CD4-positive, CD25-positive, alpha-beta regulatory T cell (primary cell): ENCODE measurements around the gene BST1. TPM values are rescaled to one million over a fixed set of nuclear protein-coding genes. Genes with fewer than 3 reads are reported as not detected.

ENCODE experiments used
- ATAC-seq, 2 donors: fragments of 150-1000 bp; cut with Tn5 transposase; one replicate each; pipeline ENCODE4 v1.10.0; 2021; ENCODE audit warnings: low read depth in 2 of 2, moderate number of reproducible peaks in 2 of 2, moderate library complexity in 1 of 2
- DNase-seq, 3 donors: peaks; one replicate each; pipeline versions ENCODE4 v3.0.0 to v3.0.0-alpha.2; 2012 to 2022; ENCODE audit warnings: mixed read lengths in 1 of 3
- H3K27ac ChIP-seq: one replicate; pipeline ENCODE4 v1.7.0; 2013; ENCODE audit warnings: mild to moderate bottlenecking, low read length; ENCODE audit not compliant: insufficient read depth, poor library complexity, severe bottlenecking
- H3K27me3 ChIP-seq: one replicate; pipeline ENCODE4 v1.7.0; 2013; ENCODE audit warnings: low read length; ENCODE audit not compliant: control insufficient read depth, insufficient read depth
- H3K36me3 ChIP-seq: one replicate; pipeline ENCODE4 v1.7.0; 2013; ENCODE audit warnings: mild to moderate bottlenecking, low read length, moderate library complexity; ENCODE audit not compliant: control insufficient read depth, insufficient read depth
- H3K4me1 ChIP-seq: 2 replicates; pipeline ENCODE4 v1.7.0; 2013; ENCODE audit warnings: mild to moderate bottlenecking, low read length; ENCODE audit not compliant: insufficient read depth, control insufficient read depth, poor library complexity, severe bottlenecking
- H3K4me3 ChIP-seq: one replicate; pipeline ENCODE4 v1.7.0; 2013; ENCODE audit warnings: low read depth, mild to moderate bottlenecking, low read length, moderate library complexity
- H3K9me3 ChIP-seq, 2 experiments: 1 replicate in 1 of 2; 2 replicates in 1 of 2; pipeline ENCODE4 v1.7.0; 2013; ENCODE audit warnings: low read length in 2 of 2, mild to moderate bottlenecking in 1 of 2, moderate library complexity in 1 of 2; ENCODE audit not compliant: control insufficient read depth in 2 of 2
- H3K27ac Mint-ChIP-seq, 3 donors: one replicate each; pipeline ENCODE4 v1.8.0; 2020 to 2022; ENCODE audit warnings: mild to moderate bottlenecking in 3 of 3, mixed read lengths in 3 of 3, moderate library complexity in 2 of 3
- H3K27me3 Mint-ChIP-seq: one replicate; pipeline ENCODE4 v1.8.0; 2022; ENCODE audit warnings: mild to moderate bottlenecking, mixed read lengths
- H3K36me3 Mint-ChIP-seq: one replicate; pipeline ENCODE4 v1.8.0; 2020; ENCODE audit warnings: mixed read lengths
- H3K4me1 Mint-ChIP-seq, 4 donors: one replicate each; pipeline ENCODE4 v1.8.0; 2020 to 2022; ENCODE audit warnings: mixed read lengths in 4 of 4, mild to moderate bottlenecking in 1 of 4
- H3K4me3 Mint-ChIP-seq, 4 donors: one replicate each; pipeline ENCODE4 v1.8.0; 2020 to 2022; ENCODE audit warnings: mild to moderate bottlenecking in 4 of 4, mixed read lengths in 4 of 4, moderate library complexity in 3 of 4
- H3K9me3 Mint-ChIP-seq, 7 donors: one replicate each; pipeline ENCODE4 v1.8.0; 2020 to 2022; ENCODE audit warnings: mixed read lengths in 7 of 7, mild to moderate bottlenecking in 3 of 7, moderate library complexity in 2 of 7
- polyA plus RNA-seq, 4 donors: library from polyadenylated mRNA; unstranded; fragments of 300-500 nt; fragmentation: Illumina TruSeq; gene quantifications; one replicate each; pipeline ENCODE4 v1.2.3, GENCODE V29; 2021
- total RNA-seq: library from RNA; stranded (reverse); gene quantifications from one replicate; pipeline ENCODE4 v1.2.3, GENCODE V29; 2022

Gene BST1
- total and polyA plus RNA-seq, 5 donors from 2014 or later, result 0.27 to 6.5 (median 1.5) TPM; not detected in 1

DNA sequence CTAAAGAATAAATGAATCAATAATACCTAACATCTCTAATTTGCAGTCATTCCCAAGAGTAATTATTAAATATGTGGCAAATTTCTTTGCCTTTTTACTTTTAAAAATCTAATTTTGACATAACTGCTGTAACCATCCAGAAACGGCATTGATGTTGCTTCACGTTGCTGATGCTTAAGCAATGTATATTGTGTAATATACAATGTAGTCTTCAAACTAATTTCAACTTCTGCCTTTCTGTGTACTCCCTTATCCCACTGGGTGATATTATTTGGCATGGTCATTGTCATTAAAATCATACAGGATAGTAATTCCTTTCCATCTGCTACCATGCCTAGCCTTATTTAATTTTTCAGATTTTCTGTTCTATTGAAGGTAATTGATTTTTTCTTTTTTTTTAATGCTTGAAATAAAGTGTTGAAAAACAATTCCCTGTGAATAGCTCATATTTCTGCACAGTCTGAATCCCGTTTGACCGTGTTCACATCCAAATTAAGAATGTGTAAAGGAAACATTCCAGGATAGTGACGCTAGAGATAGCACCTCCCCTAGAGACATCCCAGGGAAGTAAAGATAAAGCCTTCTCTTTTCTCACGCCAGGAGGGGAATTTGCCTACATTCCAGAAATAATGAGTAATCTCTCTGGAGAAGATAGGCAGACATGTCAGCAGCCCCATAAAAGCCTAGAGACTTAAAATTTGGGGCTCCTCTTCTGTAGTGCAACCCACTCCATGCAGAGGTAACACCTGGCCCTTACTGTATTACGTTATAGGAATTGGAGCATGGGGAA is 12.7 kb upstream of the BST1 start:
- H3K36me3 ChIP-seq, result peaks cover 26% of the 10 kb centered on the region
- Mint-ChIP-seq H3K4me3 (no peak overlapping the region), H3K4me1 (peaks cover 2 to 21% (median 15%) of the 10 kb centered on the region in 4 donors), H3K9me3 (peaks cover 0 to 2% (median 0%) of the 10 kb centered on the region in 7 donors), H3K36me3 (peaks cover 28% of the 10 kb centered on the region), H3K27me3 (no peaks in the 10 kb centered on the region), H3K27ac (no peak overlapping the region)
- DNase-seq (no peak), ATAC-seq (no peak)
- no peak overlapping the region for H3K27ac ChIP-seq
- no peak overlapping the region for H3K4me3 ChIP-seq
- H3K9me3 ChIP-seq, result no peaks in the 10 kb centered on the region
- H3K27me3 ChIP-seq, result no peaks in the 10 kb centered on the region
- H3K4me1 ChIP-seq, result no peaks in the 10 kb centered on the region

DNA sequence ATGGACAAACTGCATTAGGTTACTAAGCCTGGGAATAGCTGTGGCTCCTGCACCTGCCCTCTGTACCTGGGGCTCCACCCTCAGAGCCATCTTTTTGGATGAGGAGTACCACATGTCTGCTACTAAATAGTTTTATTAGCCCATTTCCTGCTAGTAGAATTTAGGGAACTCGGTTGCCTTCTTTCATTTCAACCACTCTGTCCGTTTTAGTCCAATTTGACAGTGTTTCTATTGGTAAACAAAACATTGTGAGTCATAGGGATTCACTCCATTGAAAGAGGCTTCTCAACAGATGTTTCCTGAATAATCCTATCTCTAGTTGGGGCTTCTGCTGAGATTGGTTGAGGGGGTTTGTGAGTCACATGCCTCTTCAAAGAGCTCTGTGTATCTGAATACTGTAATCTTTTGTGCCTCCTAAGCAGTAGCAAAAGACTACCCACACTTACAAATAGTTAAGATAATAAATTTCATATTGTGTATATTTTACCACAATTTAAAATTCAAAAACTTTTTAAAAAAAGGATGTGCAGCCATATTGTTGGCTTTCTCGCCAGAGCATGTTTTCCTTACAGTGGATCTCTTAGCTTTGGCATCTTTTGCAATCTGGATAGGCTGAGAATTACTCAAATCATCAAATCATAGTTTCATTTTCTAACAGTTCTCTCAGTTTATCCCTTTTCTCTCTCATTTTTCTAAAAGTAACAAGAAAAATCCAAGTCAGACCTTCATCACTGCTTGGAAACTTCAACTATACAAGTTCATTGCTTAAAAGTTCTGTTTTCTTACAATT is 11.3 kb upstream of the BST1 start:
- no peak overlapping the region for H3K27ac Mint-ChIP-seq
- peaks cover 19% of the 10 kb centered on the region for H3K36me3 Mint-ChIP-seq
- H3K27me3 Mint-ChIP-seq, result no peaks in the 10 kb centered on the region
- no peak overlapping the region for H3K27ac ChIP-seq
- no peaks in the 10 kb centered on the region for H3K9me3 ChIP-seq
- H3K4me1 ChIP-seq, result no peaks in the 10 kb centered on the region
- DNase-seq, result no peak
- no peaks in the 10 kb centered on the region for H3K27me3 ChIP-seq
- ATAC-seq, result no peak
- peaks cover 0 to 11% (median 8%) of the 10 kb centered on the region in 4 donors for H3K4me1 Mint-ChIP-seq
- H3K36me3 ChIP-seq, result peaks cover 18% of the 10 kb centered on the region
- no peak overlapping the region for H3K4me3 Mint-ChIP-seq
- H3K9me3 Mint-ChIP-seq, result peaks cover 0 to 2% (median 0%) of the 10 kb centered on the region in 7 donors
- H3K4me3 ChIP-seq, result no peak overlapping the region

DNA sequence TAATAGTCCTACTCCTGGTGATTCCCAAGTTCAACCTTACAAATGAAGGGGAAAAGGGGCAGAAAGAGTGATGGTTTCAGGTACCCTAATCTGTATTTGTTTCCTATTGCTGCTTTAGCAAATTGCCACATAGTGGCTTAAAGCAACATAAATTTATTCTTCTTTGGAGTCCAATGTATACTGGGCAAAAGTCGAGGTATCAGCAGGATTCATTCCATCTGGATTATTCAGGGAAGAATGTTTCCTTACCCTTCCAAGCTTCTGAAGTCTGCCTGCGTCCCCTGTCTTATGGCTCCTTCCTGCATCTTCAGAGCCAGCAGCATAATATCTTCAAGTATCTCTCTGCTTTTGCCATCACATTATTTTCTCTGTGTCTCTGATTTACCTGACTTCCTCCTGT is 10.3 kb upstream of the BST1 start:
- H3K9me3 ChIP-seq, result no peaks in the 10 kb centered on the region
- H3K27ac Mint-ChIP-seq, result peak overlapping the region in 1 of 3 donors; percentile 22
- peaks cover 9% of the 10 kb centered on the region for H3K36me3 Mint-ChIP-seq
- no peak overlapping the region for H3K4me3 Mint-ChIP-seq
- H3K27me3 Mint-ChIP-seq, result no peaks in the 10 kb centered on the region
- DNase-seq, result no peak
- H3K4me3 ChIP-seq, result no peak overlapping the region
- no peak for ATAC-seq
- H3K27me3 ChIP-seq, result no peaks in the 10 kb centered on the region
- peaks cover 8% of the 10 kb centered on the region for H3K36me3 ChIP-seq
- H3K9me3 Mint-ChIP-seq, result peaks cover 0 to 2% (median 0%) of the 10 kb centered on the region in 7 donors
- no peaks in the 10 kb centered on the region for H3K4me1 ChIP-seq
- no peak overlapping the region for H3K27ac ChIP-seq
- peaks cover 0 to 5% (median 2%) of the 10 kb centered on the region in 4 donors for H3K4me1 Mint-ChIP-seq

DNA sequence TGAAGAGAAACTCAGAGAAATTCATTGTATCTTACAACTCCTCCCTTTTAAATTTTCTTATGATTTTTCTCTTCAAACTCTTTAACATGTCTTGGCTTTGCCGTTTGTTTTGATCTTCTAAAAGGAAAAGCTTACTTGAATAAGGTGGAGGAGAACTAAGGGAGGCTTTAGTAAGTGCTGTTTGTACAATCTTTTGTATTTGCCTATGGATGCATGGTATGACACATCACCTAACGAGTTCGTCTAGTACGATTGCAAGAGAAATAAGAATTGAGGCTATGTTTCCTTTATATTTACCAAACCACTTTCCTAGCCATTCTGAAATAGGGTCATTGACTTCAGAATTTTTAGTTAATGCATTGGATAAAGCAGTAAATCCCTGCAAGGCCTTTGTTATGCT is 8.4 kb upstream of the BST1 start:
- Histone ChIP-seq H3K4me3 (no peak overlapping the region), H3K27me3 (no peaks in the 10 kb centered on the region), H3K4me1 (no peaks in the 10 kb centered on the region), H3K9me3 (no peaks in the 10 kb centered on the region), H3K27ac (no peak overlapping the region), H3K36me3 (no peaks in the 10 kb centered on the region)
- H3K36me3 Mint-ChIP-seq, result no peaks in the 10 kb centered on the region
- ATAC-seq (no peak), DNase-seq (no peak)
- H3K9me3 Mint-ChIP-seq, result peaks cover 0 to 2% (median 0%) of the 10 kb centered on the region in 7 donors
- H3K27ac Mint-ChIP-seq, result no peak overlapping the region
- peaks cover 6% of the 10 kb centered on the region for H3K27me3 Mint-ChIP-seq
- no peaks in the 10 kb centered on the region for H3K4me1 Mint-ChIP-seq
- H3K4me3 Mint-ChIP-seq, result no peak overlapping the region

DNA sequence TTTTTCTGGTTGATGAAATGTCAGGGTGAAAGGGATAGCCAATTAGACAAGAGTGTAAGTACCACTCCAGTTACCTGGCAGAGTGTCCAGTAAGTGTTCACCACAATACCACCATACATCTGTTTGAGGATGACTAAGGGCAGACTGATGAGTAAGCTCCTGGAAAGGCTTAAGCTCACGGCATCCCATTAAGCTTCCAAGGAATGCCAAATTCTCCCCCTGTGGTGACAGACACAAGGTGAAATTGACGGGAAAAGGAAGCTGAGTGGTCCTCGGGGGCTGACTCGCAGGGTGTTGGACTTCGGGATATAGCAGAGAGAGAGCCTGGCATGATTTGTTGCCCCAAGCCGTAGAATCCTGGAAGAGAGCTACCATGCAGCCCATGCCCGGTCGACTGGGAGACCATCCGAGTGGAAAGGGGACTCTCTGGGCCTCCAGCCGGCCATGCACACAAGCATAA is 7.6 kb upstream of the BST1 start:
- Histone ChIP-seq H3K27me3 (no peaks in the 10 kb centered on the region), H3K9me3 (no peaks in the 10 kb centered on the region), H3K27ac (no peak overlapping the region), H3K4me3 (no peak overlapping the region), H3K36me3 (no peaks in the 10 kb centered on the region), H3K4me1 (no peaks in the 10 kb centered on the region)
- Mint-ChIP-seq H3K4me1 (no peaks in the 10 kb centered on the region), H3K9me3 (peaks cover 0 to 2% (median 0%) of the 10 kb centered on the region in 7 donors), H3K27ac (no peak overlapping the region), H3K27me3 (peaks cover 14% of the 10 kb centered on the region), H3K4me3 (no peak overlapping the region), H3K36me3 (no peaks in the 10 kb centered on the region)
- no peak for DNase-seq
- no peak for ATAC-seq

DNA sequence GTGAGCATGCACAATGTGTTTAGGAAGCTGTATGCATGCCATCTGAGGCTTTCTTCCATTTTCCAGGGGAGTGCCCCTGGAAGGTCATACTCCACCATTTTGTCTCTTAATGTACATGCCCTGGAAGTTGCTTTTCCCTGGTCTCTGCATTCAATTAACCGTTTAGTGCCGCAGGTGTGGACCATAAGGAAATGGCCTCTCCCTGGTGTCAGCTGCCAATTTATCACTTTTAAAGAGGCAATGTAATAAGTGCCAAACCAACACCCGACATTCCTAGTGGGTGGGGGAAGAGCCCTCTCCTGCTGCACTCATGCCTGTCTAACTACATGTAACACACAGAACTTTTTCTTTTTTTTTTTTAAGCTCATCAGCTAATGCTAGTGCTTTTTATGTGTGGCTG is 7.1 kb upstream of the BST1 start:
- no peaks in the 10 kb centered on the region for H3K36me3 Mint-ChIP-seq
- H3K27me3 Mint-ChIP-seq, result peaks cover 18% of the 10 kb centered on the region
- Histone ChIP-seq H3K27ac (no peak overlapping the region), H3K27me3 (no peaks in the 10 kb centered on the region), H3K4me1 (no peaks in the 10 kb centered on the region), H3K4me3 (no peak overlapping the region), H3K9me3 (no peaks in the 10 kb centered on the region), H3K36me3 (no peaks in the 10 kb centered on the region)
- H3K9me3 Mint-ChIP-seq, result peaks cover 0 to 2% (median 0%) of the 10 kb centered on the region in 7 donors
- H3K4me3 Mint-ChIP-seq, result no peak overlapping the region
- ATAC-seq (no peak), DNase-seq (no peak)
- no peak overlapping the region for H3K27ac Mint-ChIP-seq
- no peaks in the 10 kb centered on the region for H3K4me1 Mint-ChIP-seq

DNA sequence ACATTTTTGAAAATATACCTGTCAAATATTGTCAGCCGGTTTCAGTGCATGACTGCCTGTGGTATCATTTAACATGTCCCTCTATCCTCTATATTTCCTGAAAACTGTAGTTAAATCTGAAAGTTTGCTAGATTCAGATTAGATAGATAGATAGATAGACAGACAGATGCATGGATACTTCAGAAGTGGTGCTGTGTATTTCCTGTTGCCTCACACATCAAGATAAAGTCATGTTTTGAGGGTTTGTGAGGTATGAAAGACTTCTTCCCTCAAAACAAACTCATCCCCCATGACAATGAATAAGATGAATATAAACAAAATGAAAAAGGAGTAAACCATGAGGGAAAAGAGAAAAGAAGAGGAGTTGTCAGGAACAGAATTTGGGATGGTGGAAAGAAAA is 6.0 kb upstream of the BST1 start:
- Mint-ChIP-seq H3K36me3 (no peaks in the 10 kb centered on the region), H3K9me3 (peaks cover 0 to 2% (median 0%) of the 10 kb centered on the region in 7 donors), H3K4me3 (no peak overlapping the region), H3K27ac (no peak overlapping the region), H3K4me1 (no peaks in the 10 kb centered on the region), H3K27me3 (peaks cover 25% of the 10 kb centered on the region)
- H3K27ac ChIP-seq, result no peak overlapping the region
- ATAC-seq (no peak), DNase-seq (no peak)
- no peaks in the 10 kb centered on the region for H3K27me3 ChIP-seq
- no peaks in the 10 kb centered on the region for H3K9me3 ChIP-seq
- no peaks in the 10 kb centered on the region for H3K4me1 ChIP-seq
- H3K4me3 ChIP-seq, result no peak overlapping the region
- H3K36me3 ChIP-seq, result no peaks in the 10 kb centered on the region
